ENCODE data around the gene BAG5.

The BAG5 gene

DNA sequence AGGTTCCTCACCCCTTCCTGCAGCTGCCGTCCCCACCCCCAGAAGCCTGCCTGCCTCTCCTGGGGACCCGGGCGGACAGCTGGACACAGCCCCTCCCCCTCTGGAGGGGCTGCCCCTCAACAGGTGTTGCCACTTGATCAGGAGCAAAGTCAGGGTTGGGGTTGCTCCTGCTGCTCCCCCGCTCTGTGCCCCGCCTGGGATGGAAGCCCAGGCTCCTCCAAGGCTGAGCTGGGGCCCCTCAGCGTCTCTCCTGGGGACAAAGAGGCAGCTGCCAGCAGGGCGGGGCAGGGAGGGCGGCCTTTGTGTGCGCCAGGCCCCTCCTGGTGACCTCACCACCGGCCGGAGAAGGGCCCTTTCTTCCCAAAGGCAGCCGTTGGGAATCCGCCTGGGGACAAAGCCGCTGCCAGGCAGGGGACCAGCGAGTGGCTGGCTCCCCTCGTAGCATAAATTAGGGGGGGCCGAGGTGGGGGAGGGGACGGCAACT, 19.8 kb downstream of the BAG5 start:
- H3K4me3 ChIP-seq (replicated peaks; ENCODE audit: low read depth, low read length) = no peak overlapping the region
- no peak for DNase-seq (ENCODE audit: low read depth)
- TF ChIP-seq, protein P1, sequence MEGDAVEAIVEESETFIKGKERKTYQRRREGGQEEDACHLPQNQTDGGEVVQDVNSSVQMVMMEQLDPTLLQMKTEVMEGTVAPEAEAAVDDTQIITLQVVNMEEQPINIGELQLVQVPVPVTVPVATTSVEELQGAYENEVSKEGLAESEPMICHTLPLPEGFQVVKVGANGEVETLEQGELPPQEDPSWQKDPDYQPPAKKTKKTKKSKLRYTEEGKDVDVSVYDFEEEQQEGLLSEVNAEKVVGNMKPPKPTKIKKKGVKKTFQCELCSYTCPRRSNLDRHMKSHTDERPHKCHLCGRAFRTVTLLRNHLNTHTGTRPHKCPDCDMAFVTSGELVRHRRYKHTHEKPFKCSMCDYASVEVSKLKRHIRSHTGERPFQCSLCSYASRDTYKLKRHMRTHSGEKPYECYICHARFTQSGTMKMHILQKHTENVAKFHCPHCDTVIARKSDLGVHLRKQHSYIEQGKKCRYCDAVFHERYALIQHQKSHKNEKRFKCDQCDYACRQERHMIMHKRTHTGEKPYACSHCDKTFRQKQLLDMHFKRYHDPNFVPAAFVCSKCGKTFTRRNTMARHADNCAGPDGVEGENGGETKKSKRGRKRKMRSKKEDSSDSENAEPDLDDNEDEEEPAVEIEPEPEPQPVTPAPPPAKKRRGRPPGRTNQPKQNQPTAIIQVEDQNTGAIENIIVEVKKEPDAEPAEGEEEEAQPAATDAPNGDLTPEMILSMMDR (IDR thresholded peaks at IDR 0.05; ENCODE audit: low read length, missing control alignments) = no peak

DNA sequence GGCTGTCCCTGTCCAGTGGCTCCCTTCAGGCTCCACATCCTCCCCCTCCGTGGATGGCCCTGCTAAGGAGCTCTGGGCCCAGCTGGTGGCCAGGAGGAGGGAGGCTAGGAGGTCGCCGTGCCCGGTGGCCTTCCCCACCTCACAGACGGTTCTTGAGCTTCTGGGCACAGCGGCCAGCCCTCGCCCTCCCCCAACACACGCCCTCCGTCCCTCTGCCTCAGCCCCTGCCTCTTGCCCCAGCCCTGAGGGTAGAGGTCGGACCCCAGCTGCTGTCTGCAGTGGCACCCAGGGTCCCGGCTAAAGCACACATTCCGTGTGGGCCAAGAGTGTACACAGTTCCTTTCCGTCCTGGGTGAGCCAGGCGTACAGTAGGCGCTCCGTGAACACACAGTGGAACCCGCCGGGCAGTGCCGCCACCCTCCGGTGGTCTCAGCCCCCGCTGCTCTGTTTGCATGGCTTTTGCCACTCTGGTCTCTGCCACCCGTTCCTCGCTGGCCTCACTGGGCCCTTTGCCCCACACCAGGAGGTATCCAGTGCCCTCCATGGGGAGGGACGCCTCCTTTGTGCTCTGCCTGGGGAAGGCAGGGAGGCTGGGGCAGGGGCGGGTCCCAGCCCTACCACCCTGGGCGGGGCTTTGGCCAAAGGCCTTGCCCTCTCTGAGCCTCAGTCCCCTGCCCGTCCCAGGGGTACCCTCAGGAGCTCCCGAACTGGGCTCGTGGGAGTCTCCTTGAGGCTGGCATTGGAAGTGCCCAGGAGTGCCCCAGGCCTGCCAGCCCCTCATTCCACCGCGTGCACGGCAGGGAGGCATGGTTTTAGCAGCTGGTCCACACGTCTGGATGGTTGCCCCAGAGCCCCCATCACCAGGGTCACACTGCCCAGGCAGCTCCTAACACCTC, 20.5 kb downstream of the BAG5 start:
- TF ChIP-seq, protein P1 (IDR thresholded peaks at IDR 0.05; ENCODE audit: low read length, missing control alignments) = no peak
- no peak overlapping the region for H3K4me3 ChIP-seq (replicated peaks; ENCODE audit: low read depth, low read length)
- no peak for DNase-seq (ENCODE audit: low read depth)

GRCh38 chr14:103540821-103541708, 21.4 kb downstream of the BAG5 start:
- DNase-seq (ENCODE audit: low read depth) = no peak
- TF ChIP-seq, protein P1 (IDR thresholded peaks at IDR 0.05; ENCODE audit: low read length, missing control alignments) = no peak
- no peak overlapping the region for H3K4me3 ChIP-seq (replicated peaks; ENCODE audit: low read depth, low read length)

DNA sequence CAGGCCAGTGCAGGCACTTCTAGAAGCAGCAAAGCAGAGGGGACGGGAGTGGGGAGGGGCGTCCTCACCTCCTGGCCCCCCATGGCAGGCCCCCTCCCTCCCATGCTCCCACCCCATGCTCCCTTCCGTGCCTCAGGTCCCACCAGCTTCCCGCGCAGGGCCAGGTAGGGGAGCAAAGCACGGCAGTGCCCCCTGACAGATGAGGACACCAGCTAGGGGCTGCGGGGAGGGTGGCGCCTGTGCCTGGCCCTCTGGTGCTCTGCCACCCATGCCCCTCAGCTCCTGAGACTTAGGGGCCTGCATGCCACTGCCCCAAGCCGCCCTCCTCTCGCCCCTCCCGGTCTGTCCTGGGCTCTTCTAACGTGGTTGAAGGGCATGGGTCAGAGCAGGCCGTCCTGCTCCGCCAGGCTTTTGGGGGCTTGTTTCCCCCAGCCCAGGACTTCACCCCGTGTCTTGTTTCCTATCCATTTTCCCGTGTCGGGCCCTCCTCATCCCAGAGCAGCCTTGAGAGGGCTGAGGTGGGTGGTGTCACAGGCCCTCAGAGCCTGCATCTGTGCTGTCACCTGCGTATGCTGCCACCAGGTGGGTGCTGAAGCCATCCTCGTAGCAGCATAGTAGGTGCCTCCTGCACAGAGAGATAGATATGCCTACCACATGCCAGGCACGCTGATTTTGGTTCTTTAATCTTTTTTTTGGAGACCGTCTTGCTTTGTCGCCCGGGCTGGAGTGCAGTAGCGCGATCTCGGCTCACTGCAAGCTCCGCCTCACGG, 23.2 kb downstream of the BAG5 start:
- TF ChIP-seq, protein P1 (IDR thresholded peaks at IDR 0.05; ENCODE audit: low read length, missing control alignments) = no peak
- no peak overlapping the region for H3K4me3 ChIP-seq (replicated peaks; ENCODE audit: low read depth, low read length)
- DNase-seq (ENCODE audit: low read depth) = no peak

GRCh38 chr14:103538291-103539055, 24.0 kb downstream of the BAG5 start:
- H3K4me3 ChIP-seq (replicated peaks; ENCODE audit: low read depth, low read length) = no peak overlapping the region
- no peak for DNase-seq (ENCODE audit: low read depth)
- TF ChIP-seq, protein P1 (IDR thresholded peaks at IDR 0.05; ENCODE audit: low read length, missing control alignments) = no peak
